Stimulated activated CD4-positive, alpha-beta T cell treated with anti-CD3 and anti-CD28 coated beads, TNF-alpha, amount 100 ng/mL, for 1 hour (primary cell): ENCODE data around the gene CCDC93.

Experiments
- DNase-seq, 3 donors: peaks; one replicate each; pipeline ENCODE4 v3.0.0-alpha.2; 2020; ENCODE audit warnings: low read depth in 3 of 3, low spot score in 1 of 3

The CCDC93 gene

DNA sequence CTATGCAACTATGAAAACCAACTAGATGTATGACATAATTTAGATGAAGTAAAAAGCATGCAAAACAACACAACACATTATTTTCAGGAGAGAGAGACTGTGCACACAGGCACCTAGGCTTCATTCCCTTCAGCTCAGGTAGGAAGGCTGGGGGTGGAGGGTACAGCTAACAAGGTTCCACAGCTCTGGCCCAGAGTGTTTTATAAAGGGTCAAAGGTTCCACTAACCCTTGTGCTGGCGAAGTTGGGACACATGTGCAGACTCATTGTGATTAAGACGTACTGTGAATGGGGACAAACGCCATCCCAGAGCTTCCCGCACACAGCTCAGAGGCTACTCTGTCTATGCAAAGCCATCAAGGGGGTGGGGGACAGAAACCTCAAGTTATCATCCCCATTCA lies 19.1 kb downstream of the CCDC93 start:
- DNase-seq = no peak

GRCh38 chr2:117989854-117990438 lies 23.9 kb downstream of the CCDC93 start:
- DNase-seq = no peak

GRCh38 chr2:117987121-117987520 lies 26.7 kb downstream of the CCDC93 start:
- no peak for DNase-seq

- DNase-seq = no peak
Observed at GRCh38 chr2:117985092-117985491, 28.8 kb downstream of the CCDC93 start.

- DNase-seq = no peak
Observed at GRCh38 chr2:117984208-117984607, 29.7 kb downstream of the CCDC93 start.

DNA sequence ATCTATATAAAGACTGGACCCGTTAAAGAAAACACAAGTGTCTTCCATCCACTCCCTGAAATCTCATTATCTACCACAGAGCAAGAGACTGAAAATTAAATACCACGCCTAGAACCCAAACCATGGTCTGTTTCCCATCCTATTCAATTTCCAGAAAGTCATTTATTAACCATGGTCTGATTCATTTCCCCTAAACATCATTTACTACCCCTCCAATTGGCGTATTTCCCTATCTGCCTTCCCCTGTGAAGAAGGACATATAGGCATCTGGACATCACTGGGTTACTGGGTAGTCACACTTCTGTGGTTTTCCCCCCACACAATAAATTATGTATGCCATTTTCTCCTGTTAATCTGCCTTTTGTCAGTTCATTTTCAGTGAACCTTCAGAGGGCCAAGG lies 30.8 kb downstream of the CCDC93 start:
- DNase-seq = no peak

- DNase-seq = no peak
Observed at GRCh38 chr2:117982376-117983033, 31.4 kb downstream of the CCDC93 start.

- DNase-seq = no peak
Observed at GRCh38 chr2:117981810-117982209, 32.1 kb downstream of the CCDC93 start.

GRCh38 chr2:117980783-117981676 lies 32.8 kb downstream of the CCDC93 start:
- DNase-seq = no peak

DNA sequence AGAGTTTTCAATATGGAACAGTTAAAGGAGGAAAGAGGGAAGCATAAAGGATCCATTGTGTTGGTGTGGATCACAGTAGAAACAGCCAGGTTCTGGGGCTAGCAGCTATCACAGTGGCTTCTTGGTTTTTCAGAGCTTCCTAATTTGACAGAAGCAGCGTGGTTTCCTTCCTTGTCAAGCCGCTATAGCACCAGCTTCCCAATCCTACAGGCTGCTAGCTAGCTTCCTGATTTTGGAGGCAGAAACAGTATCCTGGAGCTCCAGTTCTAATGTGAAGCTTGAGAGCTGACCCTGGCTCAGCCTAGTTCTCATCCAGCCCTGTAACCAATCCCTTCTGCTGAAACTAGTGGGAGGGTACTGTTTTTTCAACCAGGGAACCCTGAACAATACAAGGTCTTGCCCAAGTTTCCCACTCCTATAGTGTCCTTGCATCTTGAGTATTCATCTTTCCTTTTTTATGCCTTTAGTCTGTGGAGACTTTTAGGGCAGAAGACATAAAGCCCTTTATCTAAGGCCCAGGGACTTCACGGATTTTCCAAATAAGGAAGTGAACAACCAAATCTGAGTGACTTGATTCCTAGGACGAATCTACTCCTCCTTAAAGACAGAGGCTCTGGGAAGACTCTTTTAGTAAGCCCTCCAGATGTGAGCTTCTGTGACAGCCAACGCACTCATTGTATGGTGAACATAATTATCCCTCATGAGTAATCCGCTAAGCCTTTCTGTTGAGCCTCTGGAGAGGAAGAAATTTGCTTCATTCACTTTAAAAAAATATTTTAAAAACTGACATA lies 33.8 kb downstream of the CCDC93 start:
- DNase-seq = no peak

GRCh38 chr2:117977696-117978095 lies 36.2 kb downstream of the CCDC93 start:
- DNase-seq = no peak

- DNase-seq = no peak
Observed at GRCh38 chr2:117976581-117976980, 37.3 kb downstream of the CCDC93 start.

DNA sequence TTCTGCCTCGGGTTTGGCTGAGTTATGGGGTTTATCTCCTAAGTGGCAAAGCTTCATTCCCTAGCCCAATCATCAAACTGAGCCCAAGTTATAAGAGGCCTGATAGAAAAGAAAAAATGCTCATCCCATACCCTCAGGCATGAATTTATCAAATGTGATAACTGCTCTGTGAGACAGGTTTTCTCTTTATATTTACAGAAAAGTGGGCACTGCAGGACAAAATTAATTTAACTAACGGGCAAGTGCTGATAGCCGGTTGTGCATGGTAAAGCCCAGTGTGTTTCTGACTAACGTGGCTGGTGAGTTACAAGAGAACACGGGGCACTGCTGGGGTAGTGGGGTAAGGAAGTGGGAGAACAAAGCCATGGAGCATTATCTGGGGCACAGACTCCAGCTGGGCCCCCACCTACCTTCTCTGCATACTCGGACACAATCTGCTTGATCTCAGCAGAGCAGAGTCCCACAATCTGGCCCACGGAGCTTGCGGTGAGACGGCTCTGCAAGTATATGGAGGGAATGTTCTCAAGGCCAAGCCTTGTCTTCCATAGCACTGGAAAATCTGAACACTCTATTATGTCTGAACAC lies 40.3 kb downstream of the CCDC93 start:
- DNase-seq = no peak

DNA sequence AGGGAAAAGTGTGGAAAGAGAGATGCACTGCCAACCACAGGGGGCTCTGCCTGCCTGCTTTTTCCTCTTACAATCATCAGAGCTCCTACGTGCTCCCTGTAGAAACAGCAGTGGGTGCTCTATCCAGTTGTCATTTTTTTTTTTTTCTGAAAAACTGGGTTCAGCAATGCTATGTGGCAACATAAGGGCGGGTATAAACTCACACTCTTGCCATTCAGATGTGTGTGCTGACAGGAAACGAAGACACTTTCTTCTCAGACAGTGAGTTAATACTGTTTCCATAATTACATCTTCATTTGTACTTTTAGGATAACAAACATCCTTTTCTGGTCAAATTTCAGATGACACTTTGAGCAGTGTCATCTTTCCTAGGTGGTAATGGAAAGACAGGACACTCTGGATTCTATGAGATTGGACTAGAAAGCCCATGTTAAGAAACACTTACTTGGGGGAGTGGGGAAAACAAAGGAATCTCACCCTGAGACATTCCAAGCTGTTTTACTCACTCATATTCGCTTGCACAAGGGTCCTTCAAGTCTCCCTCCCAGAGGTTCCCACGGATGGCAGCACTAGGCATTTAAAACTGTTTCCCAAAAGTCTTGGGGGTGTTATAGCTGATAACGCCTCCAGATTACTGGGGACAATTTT lies 41.3 kb downstream of the CCDC93 start:
- no peak for DNase-seq

DNA sequence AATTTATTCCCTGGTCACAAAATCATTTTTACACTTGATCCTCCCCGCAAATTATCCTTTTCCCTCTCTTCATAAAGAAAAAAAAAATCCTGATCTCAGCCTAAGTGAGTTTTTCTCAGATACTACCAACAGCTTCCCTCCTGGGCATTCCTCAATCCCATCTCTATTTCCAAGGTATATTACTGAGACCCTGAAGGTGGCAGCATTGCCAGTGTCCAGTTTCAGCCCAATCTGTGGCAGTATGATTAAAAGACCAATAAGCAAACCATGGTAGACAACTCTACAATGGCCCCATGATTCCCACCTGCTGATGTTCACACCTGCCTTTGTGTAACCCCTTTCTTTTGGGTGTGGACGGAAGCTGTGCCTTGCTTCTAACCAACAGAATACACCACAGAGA lies 45.1 kb downstream of the CCDC93 start:
- no peak for DNase-seq

DNA sequence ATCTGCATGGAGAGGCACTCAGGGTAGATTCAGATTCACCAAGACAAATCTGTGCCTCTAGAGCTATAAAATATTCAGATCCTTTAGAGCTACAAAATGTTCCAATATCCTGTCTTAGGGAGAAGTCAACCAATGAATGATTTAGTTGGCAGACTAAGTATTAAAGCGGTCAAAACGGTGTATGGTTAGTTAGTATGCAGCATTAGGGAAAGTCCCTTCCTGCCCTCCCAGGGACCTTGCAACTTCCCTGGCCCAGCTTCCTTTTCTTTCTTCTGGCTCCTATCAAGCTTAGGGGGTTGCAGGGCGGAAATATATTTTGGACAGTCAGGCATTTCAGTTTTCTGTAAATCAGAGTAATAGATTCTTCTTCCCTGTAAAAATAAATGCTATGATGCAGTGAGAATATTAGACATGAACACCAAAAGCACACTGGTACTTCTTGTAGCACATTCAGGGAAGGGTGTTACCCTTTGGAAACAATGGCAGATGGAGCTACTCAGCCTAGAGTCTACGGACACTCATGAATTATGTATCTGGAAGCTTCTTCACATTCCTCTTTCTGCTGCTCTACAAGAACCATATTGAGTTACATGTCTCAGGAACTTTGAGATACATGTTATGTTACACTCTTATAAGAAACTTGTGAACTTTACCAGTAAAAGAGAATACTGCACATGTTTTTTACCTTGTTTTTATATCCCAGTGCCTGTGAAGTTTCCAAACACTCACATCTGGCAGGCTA lies 45.7 kb downstream of the CCDC93 start:
- DNase-seq = no peak

DNA sequence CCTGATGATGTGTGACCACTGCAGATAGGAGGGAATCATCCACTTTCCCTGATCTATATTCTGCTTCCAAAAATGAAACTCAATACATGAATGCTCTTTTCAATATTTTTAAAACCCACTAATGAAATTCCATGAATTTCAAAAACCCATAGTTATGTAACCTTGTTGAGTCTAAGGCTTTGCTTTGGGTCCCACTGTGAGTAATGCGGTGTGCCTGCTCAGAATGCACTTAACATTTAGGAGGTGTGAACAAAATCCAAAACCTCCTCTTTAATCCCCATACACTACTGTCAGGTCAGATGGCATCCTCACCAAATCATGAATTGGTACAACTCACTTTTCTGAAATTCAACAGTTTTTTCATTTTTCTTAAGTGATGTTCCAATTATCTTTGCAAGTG lies 50.4 kb downstream of the CCDC93 start:
- DNase-seq = no peak

- DNase-seq = no peak
Observed at GRCh38 chr2:117961201-117961600, 52.7 kb downstream of the CCDC93 start.

DNA sequence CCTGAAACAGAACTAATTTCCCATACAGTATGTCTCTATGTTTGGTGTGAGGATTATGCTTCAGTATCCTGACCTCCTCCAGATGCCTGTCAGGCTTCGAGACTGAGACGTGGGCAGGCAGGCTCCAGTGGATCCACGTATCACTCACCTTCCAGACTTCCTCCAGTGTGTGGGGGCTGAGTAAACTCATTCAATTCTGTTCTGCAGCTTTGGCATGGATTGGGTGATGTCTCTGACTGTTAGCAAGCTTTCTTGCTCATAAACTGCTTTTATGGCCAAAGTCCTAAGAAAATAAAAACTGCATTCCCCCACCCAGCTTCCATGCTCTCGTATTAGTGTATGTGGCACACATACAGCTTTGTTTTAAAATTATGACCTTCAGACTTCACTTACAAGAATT lies 53.6 kb downstream of the CCDC93 start:
- no peak for DNase-seq

DNA sequence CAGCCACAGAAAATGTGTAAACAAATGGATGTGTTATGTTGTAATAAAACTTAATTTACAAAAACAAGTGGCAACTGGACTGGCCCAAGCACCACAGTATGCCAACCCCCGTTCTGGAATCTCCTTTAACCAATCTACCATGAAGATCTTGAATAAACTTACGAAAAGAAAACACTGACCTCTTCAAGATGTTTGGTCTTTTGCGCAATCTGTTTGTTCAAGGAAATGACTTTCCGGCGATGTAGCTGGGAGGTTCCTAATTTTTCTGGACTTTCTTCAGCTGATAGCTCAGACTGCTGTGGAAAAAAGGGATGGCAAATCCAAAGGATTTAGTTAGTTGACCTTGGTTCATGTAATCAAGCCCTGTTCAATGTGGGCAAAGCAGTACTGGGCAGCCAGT lies 55.7 kb downstream of the CCDC93 start:
- no peak for DNase-seq
